A673 (cell line): ENCODE measurements around the gene RUBCNL. TPM values are rescaled to one million over a fixed set of nuclear protein-coding genes. Genes with fewer than 3 reads are reported as not detected.

Experiments used
- BruUV-seq: library from RNA; stranded (reverse); fragments of 400-500 nt; replicated peaks from 2 replicates; lab custom pipeline; 2021; lab: Mats Ljungman, UMichigan
- CTCF ChIA-PET: fragments of 300-600 bp; sonication (Branson Sonifier 250); formaldehyde crosslinking; loops from one replicate; lab custom pipeline; 2022; ENCODE audit warnings: antibody characterized with exemption; lab: Charles Lee
- POLR2A ChIA-PET: fragments of 300-600 bp; sonication (Branson Sonifier 250); formaldehyde crosslinking; loops from one replicate; lab custom pipeline; 2022; ENCODE audit warnings: antibody characterized with exemption; ENCODE audit not compliant: low non-redundant PET; lab: Charles Lee
- DNase-seq: peaks from one replicate; pipeline ENCODE4 v3.0.0-alpha.2; 2015; ENCODE audit warnings: low spot score
- H3K27ac ChIP-seq: fragments of 200-600 bp; sonication (generic); 2 replicates; pipeline ENCODE4 v1.5.1; 2016; ENCODE audit warnings: mixed run types, low read depth, mild to moderate bottlenecking, mixed read lengths, antibody characterized with exemption, low read length; ENCODE audit not compliant: poor library complexity, severe bottlenecking
- H3K27me3 ChIP-seq: fragments of 200-600 bp; sonication (generic); replicated peaks from 2 replicates; pipeline ENCODE4 v1.6.1; 2017; ENCODE audit warnings: mixed run types, low read depth, mild to moderate bottlenecking, mixed read lengths, antibody characterized with exemption, low read length; ENCODE audit not compliant: insufficient read depth, poor library complexity
- H3K36me3 ChIP-seq: fragments of 200-600 bp; sonication (generic); 2 replicates; pipeline ENCODE4 v1.6.1; 2016; ENCODE audit warnings: mixed run types, mild to moderate bottlenecking, mixed read lengths, antibody characterized with exemption, low read length; ENCODE audit not compliant: insufficient read depth, poor library complexity, severe bottlenecking
- H3K4me1 ChIP-seq: fragments of 200-600 bp; sonication (generic); 2 replicates; pipeline ENCODE4 v1.6.1; 2017; ENCODE audit warnings: mixed run types, mild to moderate bottlenecking, mixed read lengths, antibody characterized with exemption, low read length; ENCODE audit not compliant: insufficient read depth, poor library complexity, severe bottlenecking
- H3K4me3 ChIP-seq: fragments of 200-600 bp; sonication (generic); 2 replicates; pipeline ENCODE4 v1.5.1; 2016; ENCODE audit warnings: low read depth, mixed run types, mild to moderate bottlenecking, mixed read lengths, low read length; ENCODE audit not compliant: poor library complexity, severe bottlenecking
- H3K9me3 ChIP-seq: fragments of 200-600 bp; sonication (generic); 2 replicates; pipeline ENCODE4 v1.6.1; 2016; ENCODE audit warnings: mixed run types, low read depth, mild to moderate bottlenecking, mixed read lengths, antibody characterized with exemption, low read length; ENCODE audit not compliant: poor library complexity, severe bottlenecking
- CTCF ChIP-seq: fragments of 300-800, 200-600 bp; sonication (generic); conservative IDR thresholded peaks from 2 replicates; pipeline ENCODE4 v1.5.1; 2017; ENCODE audit warnings: low read depth, mild to moderate bottlenecking, antibody characterized with exemption, low read length, moderate library complexity, mixed read lengths
- EZH2 ChIP-seq: fragments of 200-600 bp; sonication (generic); IDR thresholded peaks from 2 replicates; pipeline ENCODE4 v1.6.1; 2017; ENCODE audit warnings: borderline replicate concordance, low read depth, mild to moderate bottlenecking, mixed read lengths, antibody characterized with exemption, low read length; ENCODE audit not compliant: poor library complexity, severe bottlenecking
- intact Hi-C: fragments of 100-400 bp; cut with micrococcal nuclease; formaldehyde crosslinking; loops from one replicate; pipeline ENCODE4 v1.10.0; 2022; ENCODE audit not compliant: unreplicated experiment
- total RNA-seq: library from RNA; stranded (reverse); gene quantifications from 2 replicates; pipeline ENCODE4 v1.2.3, GENCODE V29; 2021

Gene RUBCNL
- total RNA-seq, 1 experiment from 2014 or later: 126 TPM

DNA sequence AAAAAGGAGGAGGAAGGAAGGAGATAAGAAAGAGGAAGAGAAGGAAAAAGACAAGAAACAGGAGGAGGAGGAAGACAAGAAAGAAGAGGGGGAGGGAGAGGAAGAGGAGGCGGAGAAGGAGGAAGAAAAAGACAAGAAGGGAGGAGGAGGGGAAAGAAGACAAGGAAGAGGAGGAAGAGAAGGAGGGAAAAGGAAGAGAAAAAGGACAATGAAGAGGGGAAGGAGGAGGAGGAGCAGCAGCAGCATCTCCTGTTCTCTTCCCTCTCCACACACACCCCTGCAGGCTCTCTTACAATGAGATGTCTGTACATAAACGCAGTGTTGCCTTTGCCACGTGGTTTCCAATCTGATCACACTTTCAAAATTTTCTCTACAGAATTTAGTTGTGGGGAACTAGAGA is 66.6 kb downstream of the RUBCNL start:
- no peak for TF ChIP-seq EZH2
- no peak for TF ChIP-seq CTCF
- Histone ChIP-seq H3K27me3 (no peaks in the 10 kb centered on the region), H3K4me1 (peaks cover 12% of the 10 kb centered on the region), H3K36me3 (no peaks in the 10 kb centered on the region), H3K9me3 (no peaks in the 10 kb centered on the region), H3K4me3 (no peak overlapping the region), H3K27ac (peak overlapping the region; percentile 60)
- BruUV-seq: no TSS peak
- ChIA-PET CTCF (interaction anchor here (0.6 to 1.6 kb wide), 2 partner anchors 171 to 1010 kb away, joined by 6 to 7 read pairs; no protein-coding TSS in a partner anchor), POLR2A (no interaction called here)
- peak; percentile 42 for DNase-seq
- intact Hi-C loops: loop anchor here (2.0 to 10.0 kb wide), 7 partner anchors 174 to 1273 kb away; no protein-coding TSS in a partner anchor

DNA sequence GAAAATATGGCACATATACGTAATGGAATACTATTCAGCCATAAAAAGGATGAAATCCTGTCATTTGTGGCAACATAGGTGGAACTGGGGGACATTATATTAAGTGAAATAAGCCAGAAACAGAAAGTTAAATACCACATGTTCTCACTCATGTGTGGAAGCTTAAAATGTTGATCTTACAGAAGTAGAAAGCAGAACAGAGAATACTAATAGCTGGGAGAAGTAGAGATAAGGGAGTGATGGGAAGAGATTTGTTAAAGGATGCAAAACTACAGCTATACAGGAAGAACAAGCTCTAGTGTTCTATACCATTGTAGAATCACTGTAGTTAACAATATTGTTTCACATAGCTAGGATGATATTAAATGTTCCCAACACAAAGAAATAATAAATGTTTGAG is 68.1 kb downstream of the RUBCNL start:
- TF ChIP-seq CTCF: no peak
- TF ChIP-seq EZH2: no peak
- H3K9me3 ChIP-seq: no peaks in the 10 kb centered on the region
- POLR2A ChIA-PET: no interaction called here
- no peaks in the 10 kb centered on the region for H3K36me3 ChIP-seq
- H3K27me3 ChIP-seq: no peaks in the 10 kb centered on the region
- no peak for DNase-seq
- peaks cover 12% of the 10 kb centered on the region for H3K4me1 ChIP-seq
- CTCF ChIA-PET: no interaction called here
- intact Hi-C loops: no loop called here
- H3K27ac ChIP-seq: no peak overlapping the region
- H3K4me3 ChIP-seq: no peak overlapping the region
- no TSS peak for BruUV-seq

GRCh38 chr13:46317120-46317519 is 69.9 kb downstream of the RUBCNL start:
- intact Hi-C loops: no loop called here
- no TSS peak for BruUV-seq

More at GRCh38 chr13:46317120-46317519, 69.9 kb downstream of the RUBCNL start:
- CTCF ChIA-PET: interaction anchor here (1.7 kb wide), 1 partner anchor 191 kb away, joined by 7 read pairs; no protein-coding TSS in a partner anchor
- peaks cover 12% of the 10 kb centered on the region for H3K4me1 ChIP-seq
- H3K27me3 ChIP-seq: no peaks in the 10 kb centered on the region
- POLR2A ChIA-PET: interaction anchor here (0.6 kb wide), 1 partner anchor 41 kb away, joined by 8 read pairs; no protein-coding TSS in a partner anchor
- no peaks in the 10 kb centered on the region for H3K36me3 ChIP-seq
- peak; percentile 65 for DNase-seq
- no peak overlapping the region for H3K4me3 ChIP-seq
- peak overlapping the region; percentile 25 for H3K27ac ChIP-seq
- no peaks in the 10 kb centered on the region for H3K9me3 ChIP-seq
- TF ChIP-seq EZH2 (no peak), CTCF (peak; percentile 62)
